ENCODE measurements around the gene FNDC3B.
"Not testable (repeated sequence)": the region's sequence is repeated elsewhere in the genome, so short reads cannot be mapped to it uniquely, and the experiment has no call there.

Gene FNDC3B

GRCh38 chr3:172039436-172040077 lies at the start of gene FNDC3B:
FNDC3B (plus strand) TSS chr3:172039578; CDS start chr3:172112480, 72,902 bp downstream.
- peak; percentile 96 for DNase-seq

DNA sequence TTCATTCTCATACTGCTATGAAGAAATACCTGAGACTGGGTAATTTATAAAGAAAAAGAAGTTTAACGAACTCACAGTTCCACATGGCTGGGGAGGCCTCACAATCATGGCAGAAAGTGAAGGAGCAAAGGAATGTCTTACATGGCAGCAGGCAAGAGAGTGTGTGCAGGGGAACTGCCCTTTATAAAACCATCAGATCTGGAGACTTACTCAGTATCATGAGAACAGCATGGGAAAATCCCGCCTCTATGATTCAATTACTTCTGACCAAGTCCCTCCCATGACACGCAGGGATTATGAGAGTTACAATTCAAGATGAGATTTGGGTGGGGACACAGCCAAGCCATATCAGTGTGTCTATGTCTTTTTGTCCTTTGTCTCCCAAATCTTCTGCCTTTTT lies 49.1 kb upstream of the FNDC3B start:
- not testable (repeated sequence) for DNase-seq

- DNase-seq: no peak
Observed at GRCh38 chr3:171991166-171991565, 48.2 kb upstream of the FNDC3B start.

GRCh38 chr3:171994646-171995428 lies 44.5 kb upstream of the FNDC3B start:
- no peak for DNase-seq

DNA sequence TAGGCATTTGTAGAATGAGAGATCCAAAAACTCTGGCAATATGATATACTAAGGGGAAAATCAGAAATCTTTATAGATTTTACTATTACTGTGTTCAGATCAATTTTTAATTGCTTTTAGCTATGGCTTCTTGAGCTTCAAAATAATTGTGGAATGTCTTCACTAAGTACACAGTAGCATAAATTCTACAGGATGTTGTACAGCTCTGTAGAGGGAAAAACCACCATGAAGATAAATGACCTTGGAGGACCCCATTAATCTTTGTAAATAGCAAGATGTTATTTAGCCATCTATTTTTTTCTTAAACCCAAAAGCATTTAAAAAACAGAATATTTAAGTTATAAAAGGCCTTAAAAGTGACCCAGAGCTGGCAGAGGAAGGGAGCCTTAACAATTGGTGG lies 43.9 kb upstream of the FNDC3B start:
- DNase-seq: no peak

- no peak for DNase-seq
Observed at GRCh38 chr3:171996178-171996817, 43.1 kb upstream of the FNDC3B start.

- not testable (repeated sequence) for DNase-seq
Observed at GRCh38 chr3:171998731-171999130, 40.6 kb upstream of the FNDC3B start.

DNA sequence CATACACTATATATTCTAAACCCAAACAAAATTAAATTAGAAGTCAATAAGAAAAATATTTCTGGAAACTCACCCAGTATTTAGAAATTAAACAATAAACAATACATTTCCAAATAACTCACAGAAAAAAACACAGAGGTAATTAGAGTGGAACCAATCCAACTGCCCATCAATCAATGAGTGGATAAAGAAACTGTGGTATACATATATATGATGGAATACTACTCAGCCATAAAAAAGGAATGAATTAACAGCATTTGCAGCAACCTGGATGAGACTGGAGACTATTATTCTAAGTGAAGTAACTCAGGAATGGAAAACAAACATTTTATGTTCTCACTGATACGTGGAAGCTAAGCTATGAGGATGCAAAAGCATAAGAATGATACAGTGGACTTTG lies 37.8 kb upstream of the FNDC3B start:
- not testable (repeated sequence) for DNase-seq

DNA sequence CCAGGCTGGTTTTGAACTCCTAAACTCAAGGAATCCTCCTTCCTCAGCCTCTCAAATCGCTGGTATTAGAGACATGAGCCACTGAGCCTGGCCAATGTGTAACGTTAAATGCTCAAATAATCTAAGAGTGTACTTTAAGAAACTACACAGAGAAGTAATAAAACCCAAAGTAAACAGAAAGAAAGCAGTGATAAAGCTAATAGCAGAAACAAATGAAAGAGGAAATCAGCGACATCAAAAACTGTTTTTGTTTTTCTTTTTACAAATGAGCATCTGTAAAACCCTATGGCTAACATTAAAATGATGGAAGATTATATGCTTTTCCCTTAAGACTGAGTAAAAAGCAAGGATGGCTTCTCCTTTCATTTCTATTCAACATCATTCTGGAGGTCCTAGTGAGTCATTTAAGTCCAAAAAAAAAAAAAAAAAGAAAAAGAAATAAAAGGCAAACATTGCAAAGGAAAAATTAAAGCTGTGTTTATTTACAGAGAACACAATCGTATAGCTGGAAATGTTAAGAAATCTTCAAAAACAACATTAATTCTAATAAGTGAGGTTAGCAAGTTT lies 36.8 kb upstream of the FNDC3B start:
- DNase-seq: no peak

- no peak for DNase-seq
Observed at GRCh38 chr3:172003146-172003545, 36.2 kb upstream of the FNDC3B start.

- no peak for DNase-seq
Observed at GRCh38 chr3:172007065-172007370, 32.4 kb upstream of the FNDC3B start.

GRCh38 chr3:172009803-172010202 lies 29.6 kb upstream of the FNDC3B start:
- peak; percentile 14 for DNase-seq

DNA sequence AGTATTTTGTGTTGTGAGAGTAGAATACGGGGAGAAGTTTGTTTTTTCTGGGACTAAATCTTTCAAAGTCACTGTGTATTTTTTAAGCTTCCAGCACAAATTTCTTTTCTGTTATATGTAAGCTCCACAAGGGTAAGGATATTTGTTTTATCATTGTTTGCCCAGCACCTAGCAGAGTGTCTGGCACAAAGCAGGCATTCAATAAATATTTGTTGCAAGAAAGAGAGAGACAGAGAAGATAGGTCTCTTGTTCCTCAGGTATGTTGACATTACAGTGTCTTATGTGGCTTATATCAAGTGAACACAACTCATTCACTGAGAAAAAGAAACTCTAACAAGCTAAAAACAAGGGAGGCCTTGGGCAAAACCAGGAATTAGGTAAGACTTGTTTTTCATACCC lies 26.6 kb upstream of the FNDC3B start:
- no peak for DNase-seq

DNA sequence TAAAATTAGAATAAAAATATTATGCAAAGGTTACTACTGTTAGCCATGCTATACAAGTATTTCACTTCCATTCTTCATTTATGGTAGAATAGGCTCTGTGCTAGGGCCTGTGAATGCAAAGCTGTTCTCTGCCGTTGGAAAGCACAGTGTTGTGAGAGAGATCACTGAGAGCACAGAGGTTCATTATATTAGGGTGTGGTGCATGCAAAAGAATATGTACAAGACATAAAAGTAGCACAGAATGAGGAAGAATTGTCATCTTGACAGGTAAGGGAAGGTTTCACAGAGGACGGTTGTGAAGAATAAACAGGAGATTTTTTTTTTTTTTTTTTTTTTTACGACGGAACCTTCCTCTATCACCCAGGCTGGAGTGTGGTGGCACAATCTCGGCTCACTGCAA lies 25.2 kb upstream of the FNDC3B start:
- no peak for DNase-seq

DNA sequence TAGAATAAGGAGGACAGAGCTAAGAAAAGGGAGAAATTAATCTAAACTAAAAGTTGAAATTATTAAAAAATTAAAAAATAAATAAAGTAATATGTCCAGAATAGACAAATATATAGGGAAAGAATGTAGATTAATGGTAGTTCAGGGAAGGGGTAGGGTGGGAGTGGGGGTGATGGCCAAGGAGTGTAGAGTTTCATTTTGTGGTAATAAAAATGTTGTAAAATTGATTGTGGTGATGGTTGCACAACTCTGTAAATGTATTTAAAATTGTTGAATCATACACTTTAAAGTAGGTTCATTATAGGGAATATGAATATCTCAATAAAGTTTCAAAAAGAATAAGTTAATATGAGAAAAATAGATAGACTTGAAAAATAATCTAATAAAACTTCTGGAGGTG lies 21.0 kb upstream of the FNDC3B start:
- DNase-seq: no peak

DNA sequence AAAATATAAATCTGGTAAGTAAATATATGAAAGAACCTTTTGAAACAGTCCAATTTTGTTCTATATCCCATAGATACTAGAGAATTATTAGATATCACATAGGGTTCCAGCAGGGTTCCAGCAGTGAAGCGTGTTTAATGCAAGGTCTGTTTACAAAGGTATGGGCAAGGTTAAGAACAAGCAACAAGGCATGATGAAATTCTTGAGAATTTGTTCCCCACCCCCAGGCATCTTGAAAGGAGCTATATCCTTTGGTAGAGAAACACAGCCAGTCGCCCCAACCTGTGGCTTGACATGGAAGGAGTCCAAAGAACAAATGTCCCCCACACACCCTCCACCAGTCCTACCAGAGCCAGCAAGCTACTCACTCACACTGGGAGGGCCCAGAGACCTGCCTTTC lies 18.6 kb upstream of the FNDC3B start:
- DNase-seq: no peak

GRCh38 chr3:172021164-172021563 lies 18.2 kb upstream of the FNDC3B start:
- no peak for DNase-seq

DNA sequence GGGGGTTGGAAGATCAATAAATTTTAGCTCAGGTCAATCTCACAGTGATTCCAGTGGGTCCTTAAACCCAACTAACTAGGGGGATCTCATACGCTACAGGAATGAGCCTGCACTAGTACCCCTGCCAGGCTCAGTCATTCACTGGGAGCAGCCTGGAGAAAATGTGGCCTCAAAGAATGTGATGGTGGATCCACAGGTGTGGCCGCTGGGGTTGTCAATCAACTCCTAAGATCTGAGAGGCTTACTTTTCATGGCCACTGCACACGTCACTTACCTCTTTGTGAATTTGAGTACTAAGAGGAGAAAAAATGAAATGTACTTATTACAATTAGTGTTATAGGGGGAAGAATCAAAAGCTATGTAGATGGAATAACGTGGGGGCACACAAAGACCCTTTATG lies 17.5 kb upstream of the FNDC3B start:
- no peak for DNase-seq

GRCh38 chr3:172023915-172024314 lies 15.5 kb upstream of the FNDC3B start:
- no peak for DNase-seq

DNA sequence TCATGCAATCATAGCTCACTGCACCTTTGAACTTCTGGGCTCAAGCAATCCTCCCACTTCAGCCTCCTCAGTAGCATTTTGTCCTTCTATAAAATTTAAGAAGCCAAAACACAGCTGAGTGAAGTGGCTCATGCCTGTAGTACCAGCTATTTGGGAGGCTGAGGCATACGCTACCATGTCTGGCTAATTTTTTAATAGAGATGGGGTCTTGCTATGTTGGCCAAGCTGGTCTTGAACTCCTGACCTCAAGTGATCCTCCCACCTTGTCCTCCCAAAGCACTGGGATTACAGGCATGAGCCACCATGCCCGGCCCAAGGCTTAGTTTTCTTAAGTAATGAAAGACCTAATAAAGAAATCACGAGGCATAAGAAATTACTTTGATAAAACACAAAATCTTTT lies 14.7 kb upstream of the FNDC3B start:
- no peak for DNase-seq

GRCh38 chr3:172029425-172030098 lies 9.8 kb upstream of the FNDC3B start:
- no peak for DNase-seq

GRCh38 chr3:172030181-172030580 lies 9.2 kb upstream of the FNDC3B start:
- DNase-seq: no peak

DNA sequence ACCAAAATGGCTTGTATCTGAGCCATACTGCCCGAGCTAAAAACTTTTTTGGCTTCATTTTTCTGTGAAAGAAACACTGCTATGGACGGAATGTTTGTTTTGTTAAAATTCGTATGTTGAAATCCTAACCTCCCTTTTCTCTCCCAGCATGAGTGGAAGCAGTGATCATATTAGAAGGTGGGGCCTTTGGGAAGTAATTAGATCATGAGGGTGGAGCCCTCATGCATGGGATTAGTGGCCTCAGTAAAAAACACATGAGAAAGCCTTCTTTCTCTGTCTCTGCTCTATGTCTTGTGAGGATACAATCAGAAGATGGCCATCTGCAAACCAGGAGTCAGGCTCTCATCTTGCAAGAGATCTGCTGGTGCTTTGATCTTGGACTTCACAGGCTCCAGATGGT lies 7.4 kb upstream of the FNDC3B start:
- no peak for DNase-seq

Measured in NCI-H774 (cell line).